ENCODE data around the gene CA10.

- TF ChIP-seq CTCF (conservative IDR thresholded peaks at IDR 0.05) (no peak), EZH2 (IDR thresholded peaks at IDR 0.05; ENCODE audit: low read depth) (no peak)
Measured at GRCh38 chr17:51801626-51802025, 356.9 kb downstream of the CA10 start.

Data from PC-9 (cell line).